Left renal pelvis (tissue), 4 donors: ENCODE measurements around the gene SLAMF7. TPM values are rescaled to one million over a fixed set of nuclear protein-coding genes. Genes with fewer than 3 reads are reported as not detected.
"Not testable (repeated sequence)": the region's sequence is repeated elsewhere in the genome, so short reads cannot be mapped to it uniquely, and the experiment has no call there.

Experiments used
- DNase-seq, 4 donors: peaks; one replicate each; pipeline ENCODE4 v3.0.0-alpha.2; 2013; ENCODE audit warnings: low read depth in 4 of 4, low spot score in 3 of 4
- polyA plus RNA-seq, 4 donors: library from polyadenylated mRNA; unstranded; fragments of 120-200 nt; gene quantifications; one replicate each; pipeline ENCODE4 v1.2.1, GENCODE V29; 2013; ENCODE audit not compliant: insufficient read length in 4 of 4

The SLAMF7 gene
- polyA plus RNA-seq, result under 1 TPM; 0.30 to 0.68 (median 0.41) TPM

GRCh38 chr1:160739098-160739511 lies at the start of gene SLAMF7:
TSS of gene SLAMF7 (plus strand) at chr1:160739247. CDS start at chr1:160739302, 55 bp downstream.
- no peak for DNase-seq

- not testable (repeated sequence) for DNase-seq
Observed at GRCh38 chr1:160692390-160692789, 46.7 kb upstream of the SLAMF7 start.

GRCh38 chr1:160702100-160702499 lies 36.9 kb upstream of the SLAMF7 start:
- DNase-seq, result no peak

GRCh38 chr1:160704250-160704649 lies 34.8 kb upstream of the SLAMF7 start:
- DNase-seq, result no peak

GRCh38 chr1:160705212-160705621 lies 33.8 kb upstream of the SLAMF7 start:
- not testable (repeated sequence) for DNase-seq

- no peak for DNase-seq
Observed at GRCh38 chr1:160705742-160706141, 33.3 kb upstream of the SLAMF7 start.

- no peak for DNase-seq
Observed at GRCh38 chr1:160706526-160707235, 32.4 kb upstream of the SLAMF7 start.

- DNase-seq, result no peak
Observed at GRCh38 chr1:160707236-160708064, 31.6 kb upstream of the SLAMF7 start.

GRCh38 chr1:160708118-160708517 lies 30.9 kb upstream of the SLAMF7 start:
- DNase-seq, result no peak

GRCh38 chr1:160708801-160709200 lies 30.2 kb upstream of the SLAMF7 start:
- DNase-seq, result no peak

- no peak for DNase-seq
Observed at GRCh38 chr1:160709715-160710114, 29.3 kb upstream of the SLAMF7 start.

GRCh38 chr1:160710517-160711252 lies 28.4 kb upstream of the SLAMF7 start:
- no peak for DNase-seq

GRCh38 chr1:160711276-160711601 lies 27.8 kb upstream of the SLAMF7 start:
- DNase-seq, result no peak

GRCh38 chr1:160711602-160712311 lies 27.3 kb upstream of the SLAMF7 start, which contains the start of gene CD48:
TSS of gene CD48 (minus strand) at chr1:160711822. CDS start at chr1:160711763, 59 bp downstream.
- no peak for DNase-seq

GRCh38 chr1:160712525-160713080 lies 26.4 kb upstream of the SLAMF7 start:
- not testable (repeated sequence) for DNase-seq

- DNase-seq, result no peak
Observed at GRCh38 chr1:160713161-160713560, 25.9 kb upstream of the SLAMF7 start.

- not testable (repeated sequence) for DNase-seq
Observed at GRCh38 chr1:160714034-160714648, 24.9 kb upstream of the SLAMF7 start.

- DNase-seq, result no peak
Observed at GRCh38 chr1:160716013-160716412, 23.0 kb upstream of the SLAMF7 start.

GRCh38 chr1:160717306-160717705 lies 21.7 kb upstream of the SLAMF7 start:
- DNase-seq, result no peak

- no peak for DNase-seq
Observed at GRCh38 chr1:160718210-160718609, 20.8 kb upstream of the SLAMF7 start.
